NCI-H2196 treated with DMSO at 0.1 percent for 48 hours (cell line): ENCODE measurements around the gene SAMD4A.

Experiments
- DNase-seq: peaks from one replicate; lab custom pipeline; 2025; ENCODE audit not compliant: unreplicated experiment; lab: John Stamatoyannopoulos, UW

SAMD4A gene

DNA sequence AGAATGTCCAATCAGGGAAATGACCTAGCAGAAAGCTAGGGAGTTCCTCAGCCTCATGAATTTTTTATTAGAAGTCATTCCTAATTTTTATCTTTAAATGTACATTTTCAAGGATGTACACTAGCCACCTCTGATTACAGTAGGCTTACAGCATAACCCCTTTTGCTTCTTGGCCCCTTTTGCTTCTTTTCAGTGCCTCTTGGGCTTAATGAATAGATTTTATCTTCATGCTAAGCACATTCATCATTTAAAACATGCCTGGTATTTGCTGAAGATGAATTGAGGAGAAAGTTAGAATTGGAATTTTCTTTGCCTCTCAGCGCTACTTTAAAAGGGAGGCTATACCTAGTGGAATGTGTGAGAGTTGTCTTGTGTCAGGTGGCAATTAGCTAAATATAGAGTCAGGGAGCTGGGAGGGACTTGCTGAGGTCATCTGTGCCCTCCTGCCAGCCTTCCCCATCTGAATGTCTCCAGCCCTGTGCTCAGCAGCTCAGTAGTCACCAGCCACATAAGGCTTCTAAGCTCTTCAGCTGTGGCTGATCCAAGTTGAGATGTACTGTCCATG is 132.1 kb downstream of the SAMD4A start:
- DNase-seq = no peak

DNA sequence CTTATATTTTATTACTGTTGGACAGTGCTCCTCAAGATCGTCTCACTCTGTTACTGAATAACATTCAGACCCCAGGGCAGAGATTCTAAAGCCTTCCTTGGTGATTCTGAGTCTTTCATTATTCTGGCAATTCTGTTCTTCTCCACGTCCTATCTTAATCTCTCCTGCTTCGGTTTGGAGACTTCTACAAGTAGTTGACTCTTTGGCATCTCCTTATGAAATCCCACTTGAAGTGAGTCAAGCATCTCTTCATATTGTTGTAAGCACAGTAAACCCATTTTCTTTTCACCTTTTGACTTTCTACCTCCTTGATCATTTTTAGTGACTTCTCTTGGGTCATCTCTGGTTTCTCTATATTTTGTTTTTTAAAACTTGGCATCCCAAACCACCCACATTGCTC is 132.8 kb downstream of the SAMD4A start:
- no peak for DNase-seq

DNA sequence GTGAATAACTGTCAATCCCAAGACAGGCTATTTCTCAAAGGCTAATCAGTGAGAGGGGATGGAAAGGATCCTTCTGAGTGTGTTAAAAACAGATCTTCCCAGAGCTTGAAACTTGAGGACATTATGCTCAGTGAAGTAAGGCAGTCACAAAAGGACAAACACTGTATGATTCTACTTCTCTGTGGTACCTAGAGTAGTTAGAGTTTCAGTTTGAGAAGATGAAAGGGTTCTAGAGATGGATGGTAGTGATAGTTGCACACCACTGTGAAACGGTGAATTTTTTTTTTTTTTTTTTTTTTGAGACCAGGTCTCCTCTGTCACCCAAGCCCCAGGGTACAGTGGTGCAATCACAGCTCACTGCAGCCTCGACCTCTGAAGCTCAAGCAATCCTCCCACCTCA is 133.8 kb downstream of the SAMD4A start:
- DNase-seq = no peak

DNA sequence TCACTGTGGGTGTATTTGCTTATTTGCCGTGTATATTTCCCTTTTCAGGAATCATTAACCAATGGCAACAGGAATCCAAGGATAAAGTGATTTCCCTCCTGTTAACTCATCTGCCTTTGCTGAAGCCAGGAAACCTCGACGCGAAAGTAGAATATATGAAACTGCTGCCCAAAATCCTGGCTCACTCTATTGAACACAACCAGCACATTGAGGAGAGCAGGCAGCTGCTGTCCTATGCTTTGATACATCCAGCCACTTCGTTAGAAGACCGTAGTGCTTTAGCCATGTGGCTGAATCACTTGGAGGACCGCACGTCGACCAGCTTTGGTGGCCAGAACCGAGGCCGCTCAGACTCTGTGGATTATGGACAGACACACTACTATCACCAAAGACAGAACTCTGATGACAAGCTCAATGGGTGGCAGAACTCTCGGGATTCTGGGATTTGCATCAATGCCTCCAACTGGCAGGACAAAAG is 135.1 kb downstream of the SAMD4A start:
- DNase-seq = no peak

DNA sequence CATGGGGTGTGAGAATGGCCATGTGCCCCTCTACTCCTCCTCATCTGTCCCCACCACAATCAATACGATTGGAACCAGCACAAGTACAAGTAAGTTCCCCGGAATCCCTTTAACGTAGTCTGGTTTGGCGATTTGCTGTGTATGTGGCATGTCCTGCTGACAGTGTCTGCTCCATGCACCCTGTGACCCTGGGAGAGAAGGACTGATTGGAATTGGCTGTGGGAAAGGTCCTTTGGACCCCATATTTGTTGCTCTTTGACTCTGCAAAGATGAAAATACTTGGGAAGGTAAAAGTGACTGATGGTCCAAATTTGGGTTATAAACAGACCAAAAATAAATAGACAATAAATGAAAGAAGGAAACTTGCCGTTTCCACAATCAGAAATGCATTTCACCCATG is 135.6 kb downstream of the SAMD4A start:
- DNase-seq = no peak

DNA sequence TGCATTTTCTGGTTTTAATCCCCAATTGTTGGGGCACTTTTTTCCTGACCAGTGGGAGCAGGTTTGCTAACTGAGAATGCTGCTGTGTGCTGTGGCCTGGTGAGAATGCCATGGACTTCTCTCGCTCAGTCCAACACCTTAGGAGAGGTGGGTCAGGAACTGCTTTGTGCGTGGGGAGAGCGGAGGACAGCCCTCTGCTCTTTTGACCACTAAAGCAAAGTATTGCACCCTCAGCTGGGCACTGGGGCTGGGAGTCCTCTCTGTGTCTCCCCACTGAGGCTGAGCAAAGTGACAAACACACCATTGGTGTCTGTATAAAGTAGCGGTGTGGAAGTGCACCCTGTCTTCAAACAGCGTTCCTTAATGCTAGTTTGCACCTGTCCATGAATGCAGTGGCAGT is 136.2 kb downstream of the SAMD4A start:
- DNase-seq = no peak

DNA sequence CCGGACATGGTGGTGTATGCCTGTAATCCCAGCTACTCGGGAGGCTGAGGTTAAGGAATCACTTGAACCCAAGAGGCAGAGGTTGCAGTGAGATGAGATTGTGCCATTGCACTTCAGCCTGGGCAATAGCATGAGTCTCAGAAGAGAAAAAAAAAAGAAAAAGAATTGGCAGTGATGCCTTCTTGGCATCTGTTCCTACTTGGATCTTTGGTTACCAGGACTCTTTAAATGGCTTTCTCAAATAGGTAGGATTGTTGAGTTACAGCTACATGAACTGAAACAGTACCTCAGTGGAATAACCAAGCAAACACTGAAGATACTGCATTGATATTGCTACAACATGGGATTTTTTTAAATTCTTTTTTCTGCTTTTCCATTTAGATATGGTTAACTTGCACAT is 136.8 kb downstream of the SAMD4A start:
- no peak for DNase-seq

DNA sequence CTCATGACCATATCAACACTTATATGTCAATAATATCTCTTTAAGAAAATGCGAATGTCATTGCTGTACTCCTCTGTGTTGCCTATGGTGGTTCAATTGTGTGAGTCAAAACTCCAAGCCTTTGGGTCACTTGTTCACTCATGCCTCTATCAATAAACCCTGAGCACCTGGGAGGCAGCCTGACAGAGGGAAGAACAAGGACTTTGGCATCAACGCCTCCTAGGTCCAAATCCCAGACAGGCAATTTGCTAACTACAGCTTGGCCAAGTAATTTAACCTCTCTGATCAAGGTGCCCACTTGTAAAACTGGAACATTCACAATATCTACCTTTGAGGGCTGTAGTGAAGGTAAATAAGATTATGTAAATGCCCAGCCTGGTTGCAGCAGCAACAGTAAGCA is 137.8 kb downstream of the SAMD4A start:
- no peak for DNase-seq

DNA sequence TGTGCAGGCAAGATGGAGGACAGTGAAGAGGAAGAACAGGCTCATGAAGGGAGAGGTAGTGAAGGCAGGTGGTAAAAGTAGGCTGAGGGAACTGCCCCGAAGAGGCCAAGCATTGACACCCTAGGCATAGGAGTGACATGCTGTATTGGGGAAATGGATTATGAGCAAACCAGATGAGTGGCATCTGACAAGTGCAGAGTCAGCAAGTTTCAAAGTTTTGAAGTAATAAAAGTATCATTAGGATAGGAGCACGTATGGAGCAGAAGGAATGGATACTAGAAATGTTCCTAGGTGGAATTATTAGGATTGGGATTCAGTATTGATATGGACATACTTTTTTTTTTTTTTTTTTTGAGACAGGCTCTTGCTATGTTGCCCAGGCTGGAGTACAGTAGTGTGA is 139.8 kb downstream of the SAMD4A start:
- no peak for DNase-seq

DNA sequence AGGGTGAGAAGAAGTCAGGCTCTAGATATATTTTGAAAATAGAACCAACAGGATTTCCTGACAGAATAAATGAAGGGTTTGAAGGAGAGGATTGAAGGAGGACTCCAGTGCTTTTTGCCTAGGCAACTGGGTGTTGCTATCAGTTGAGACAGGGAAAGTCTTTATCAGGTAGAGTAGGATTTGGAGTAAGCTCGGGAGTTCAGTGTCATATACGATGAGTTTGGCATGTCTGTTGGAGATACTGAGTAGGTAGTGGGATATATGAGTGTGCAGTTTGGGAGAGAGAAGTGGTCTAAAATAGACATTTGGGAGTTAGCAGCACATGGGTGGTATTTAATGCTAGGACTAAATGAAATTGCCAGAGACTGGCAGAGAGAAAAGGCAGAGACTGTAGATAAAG is 141.2 kb downstream of the SAMD4A start:
- no peak for DNase-seq

DNA sequence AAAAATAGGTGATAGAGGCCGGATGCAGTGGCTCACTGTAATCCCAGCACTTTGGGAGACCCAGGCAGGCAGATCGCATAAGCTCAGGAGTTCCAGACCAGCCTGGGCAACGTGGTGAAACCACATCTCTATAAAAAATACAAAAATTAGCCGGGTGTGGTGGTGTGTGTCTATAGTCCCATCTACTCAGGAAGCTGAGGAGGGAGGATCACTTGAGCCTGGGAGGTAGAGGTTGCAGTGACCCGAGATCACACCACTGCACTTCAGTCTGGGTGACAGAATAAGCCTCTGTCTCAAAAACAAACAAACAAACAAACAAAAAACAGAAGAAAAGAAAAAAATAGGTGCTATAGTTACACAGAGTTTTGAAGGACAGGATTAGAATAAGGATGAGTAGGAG is 142.1 kb downstream of the SAMD4A start:
- DNase-seq = no peak

DNA sequence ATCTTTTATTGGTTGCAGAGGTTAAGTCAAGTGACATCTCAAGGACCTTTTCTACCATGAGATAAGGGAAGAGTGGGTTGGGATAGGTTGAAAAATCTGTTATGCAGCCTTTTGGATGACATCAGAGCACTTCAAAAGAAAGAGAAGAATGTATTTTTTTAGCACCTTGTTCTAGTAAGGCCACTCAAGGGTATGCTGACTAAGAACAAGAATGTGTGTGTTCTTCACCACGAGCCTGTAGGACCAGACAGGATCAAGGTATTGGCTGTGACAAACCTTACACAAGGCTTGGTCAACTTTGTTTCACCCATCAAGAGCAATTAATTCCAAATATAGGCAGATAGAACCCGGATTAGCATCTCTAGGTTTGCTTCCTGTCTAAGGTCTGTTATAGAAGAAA is 142.5 kb downstream of the SAMD4A start:
- no peak for DNase-seq

DNA sequence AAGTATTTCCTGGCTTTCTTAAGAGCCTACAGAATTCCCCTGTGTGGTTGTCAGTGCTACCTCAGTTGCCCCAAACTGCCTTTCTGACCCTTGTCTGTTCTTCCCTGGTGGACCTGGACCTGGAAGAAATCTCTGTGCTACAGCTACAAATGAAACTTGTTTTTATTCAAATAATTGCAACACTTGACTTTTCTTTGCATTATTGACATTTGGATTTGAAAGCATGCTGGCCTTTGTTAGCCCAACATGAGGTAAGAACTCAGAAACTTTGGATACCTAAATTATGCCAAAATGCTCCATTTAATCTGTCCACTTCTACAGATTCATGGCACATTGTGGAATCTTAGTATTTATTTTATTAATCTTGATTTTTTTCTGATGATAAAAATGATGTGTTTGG is 142.9 kb downstream of the SAMD4A start:
- DNase-seq = no peak

DNA sequence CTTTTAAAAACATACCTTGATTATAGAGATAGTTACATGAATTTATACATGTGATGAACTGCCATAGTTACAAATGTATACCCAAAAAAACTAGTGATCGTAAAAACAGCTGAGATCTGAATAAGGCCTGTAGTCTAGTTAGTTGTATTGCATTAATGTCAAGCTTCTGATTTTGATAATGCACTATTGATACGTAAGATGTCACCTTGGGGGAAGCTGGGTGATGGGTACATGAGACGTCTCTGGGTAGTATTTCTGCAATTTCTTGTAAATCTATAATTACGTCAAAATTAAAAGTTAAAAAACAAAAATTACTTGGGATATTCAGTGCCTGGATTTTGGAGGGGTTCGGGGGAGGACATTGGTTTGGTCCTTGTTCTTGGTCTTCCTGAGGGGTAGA is 144.4 kb downstream of the SAMD4A start:
- no peak for DNase-seq

DNA sequence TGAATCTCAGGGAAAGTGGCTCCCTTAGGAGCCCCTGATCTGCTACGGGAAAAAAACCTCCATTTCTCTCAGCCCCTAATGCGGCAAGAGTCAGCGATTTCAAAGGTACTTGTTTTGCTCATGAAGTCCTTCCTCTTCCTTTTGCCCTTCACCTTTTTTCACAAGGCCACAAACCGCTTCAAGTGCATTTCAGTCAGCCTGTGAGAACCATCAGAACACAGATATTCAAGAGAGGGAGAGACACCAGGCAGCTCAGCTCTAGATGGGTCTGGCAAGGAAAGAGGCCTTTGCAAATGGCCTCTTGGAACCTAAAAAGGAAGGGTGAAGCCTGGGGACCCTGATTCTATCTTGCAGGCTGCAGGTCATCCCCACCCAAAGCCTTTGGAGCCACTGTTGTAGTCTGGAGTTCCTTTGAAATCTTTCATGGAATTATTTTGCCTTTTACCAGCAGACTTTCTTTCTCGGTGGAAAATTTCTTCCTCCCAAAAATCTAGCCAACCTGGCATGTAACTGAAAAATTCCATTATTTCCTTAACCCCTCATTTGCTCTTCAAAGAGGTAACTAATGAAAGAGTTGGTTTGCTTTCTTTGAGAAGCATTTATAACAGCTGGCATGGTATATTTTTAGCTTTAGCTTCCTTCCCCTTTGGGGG is 145.0 kb downstream of the SAMD4A start:
- DNase-seq = no peak

DNA sequence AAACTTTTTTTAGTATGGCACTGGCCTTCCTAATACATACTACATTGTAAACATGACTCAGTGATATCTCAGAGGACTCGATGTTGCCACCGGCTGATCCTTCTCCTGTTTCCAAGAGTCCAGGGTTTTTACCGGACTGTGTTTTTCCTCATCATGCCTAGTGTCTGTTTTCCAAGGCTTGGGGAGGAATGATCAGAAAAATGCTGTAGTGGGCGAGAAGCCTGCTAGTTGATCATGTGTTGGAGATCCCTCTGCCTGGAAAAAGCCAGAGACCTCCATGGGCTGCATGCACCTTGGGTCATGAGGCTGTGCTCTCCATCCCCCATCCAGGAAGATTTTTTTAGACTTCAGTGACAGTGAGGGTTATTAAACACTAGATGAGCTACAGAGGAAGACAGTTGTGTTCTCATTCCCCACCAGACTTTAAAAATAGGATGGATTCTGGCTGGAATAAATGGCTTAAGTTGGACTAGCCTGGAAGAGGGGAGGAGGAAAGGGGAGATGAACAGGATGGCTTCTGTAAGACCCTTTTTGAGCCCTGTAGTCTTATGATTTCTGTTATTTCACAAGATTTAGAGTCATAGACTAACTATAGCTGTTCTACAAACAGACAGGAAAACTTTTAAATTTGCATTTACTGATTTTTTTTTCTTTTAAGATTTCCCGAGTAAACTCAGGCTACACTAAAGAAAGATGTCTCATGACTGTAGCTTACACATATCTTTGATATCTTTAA is 145.7 kb downstream of the SAMD4A start:
- no peak for DNase-seq

DNA sequence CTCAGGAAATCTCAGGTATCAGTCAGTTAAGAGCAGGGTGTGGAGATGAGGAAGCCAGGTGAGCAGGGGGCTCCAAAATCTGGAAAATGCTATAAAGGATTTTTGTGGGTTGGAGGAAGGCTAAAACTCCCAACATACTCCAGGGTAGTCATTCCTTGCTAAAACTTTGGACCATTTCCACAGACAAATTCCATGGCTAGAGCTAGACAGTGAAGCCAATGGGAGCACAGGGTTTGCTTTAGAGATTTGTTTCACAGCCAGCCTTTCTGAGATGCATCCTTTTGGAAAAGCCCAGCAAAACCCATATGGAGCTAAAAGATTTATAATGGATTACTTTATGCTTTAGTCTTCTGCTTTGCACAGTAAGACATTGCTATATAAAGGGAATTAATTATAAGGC is 146.5 kb downstream of the SAMD4A start:
- DNase-seq = no peak

DNA sequence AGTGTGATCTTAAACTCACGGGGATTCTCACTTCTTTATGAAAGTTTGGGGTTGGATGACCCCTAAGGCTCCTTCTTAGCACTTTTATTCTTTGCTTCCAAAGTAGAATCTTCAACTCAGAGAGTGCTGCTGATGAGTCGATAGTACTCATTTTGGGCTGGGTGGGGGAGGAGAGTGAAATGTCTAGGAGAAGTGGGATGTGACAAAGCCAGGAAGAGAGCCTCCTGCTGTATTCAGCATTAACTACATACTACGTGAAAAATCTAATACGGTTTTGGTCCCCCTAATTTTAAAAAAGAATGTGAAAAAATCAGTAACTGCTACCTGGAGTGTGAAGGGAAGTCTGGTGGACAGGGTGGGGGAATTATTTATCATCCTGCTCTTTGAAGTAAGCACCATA is 148.3 kb downstream of the SAMD4A start:
- no peak for DNase-seq

DNA sequence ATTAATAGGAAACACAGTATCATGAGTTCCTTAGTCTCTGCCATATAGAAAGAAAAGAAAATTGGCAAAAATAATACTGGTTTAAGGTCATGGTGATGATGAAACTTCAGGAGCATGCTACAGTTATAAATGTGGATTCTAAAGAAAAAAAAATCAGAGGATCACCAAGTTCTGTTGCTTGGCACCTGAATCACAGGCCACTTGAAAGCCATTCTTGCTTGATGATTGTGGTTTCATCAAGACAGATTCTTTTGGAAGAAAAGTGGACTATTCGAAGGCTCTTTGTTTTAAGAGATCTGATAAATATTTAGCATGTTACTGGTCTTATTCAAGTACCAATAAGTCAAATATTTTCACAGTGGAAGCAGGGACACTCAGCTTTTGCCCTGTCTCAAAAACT is 148.9 kb downstream of the SAMD4A start:
- no peak for DNase-seq

DNA sequence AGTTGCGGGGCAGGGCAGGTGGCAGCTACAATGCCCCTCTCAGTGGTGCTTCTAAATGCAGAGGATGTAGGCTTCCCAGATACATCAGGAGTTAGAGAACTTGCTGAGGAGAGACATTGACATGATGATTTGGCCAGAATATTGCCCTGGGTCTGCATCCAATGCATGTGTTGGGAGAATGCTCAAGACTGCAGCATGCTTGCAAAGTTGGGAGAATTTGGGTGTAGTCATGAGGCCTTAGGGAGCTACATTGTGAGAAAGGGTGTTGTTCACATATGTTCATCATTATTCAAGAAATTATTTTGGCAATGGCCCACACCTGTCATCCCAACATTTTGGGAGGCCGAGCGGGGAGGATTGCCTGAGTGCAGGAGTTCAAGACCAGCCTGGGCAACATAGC is 149.9 kb downstream of the SAMD4A start:
- no peak for DNase-seq

DNA sequence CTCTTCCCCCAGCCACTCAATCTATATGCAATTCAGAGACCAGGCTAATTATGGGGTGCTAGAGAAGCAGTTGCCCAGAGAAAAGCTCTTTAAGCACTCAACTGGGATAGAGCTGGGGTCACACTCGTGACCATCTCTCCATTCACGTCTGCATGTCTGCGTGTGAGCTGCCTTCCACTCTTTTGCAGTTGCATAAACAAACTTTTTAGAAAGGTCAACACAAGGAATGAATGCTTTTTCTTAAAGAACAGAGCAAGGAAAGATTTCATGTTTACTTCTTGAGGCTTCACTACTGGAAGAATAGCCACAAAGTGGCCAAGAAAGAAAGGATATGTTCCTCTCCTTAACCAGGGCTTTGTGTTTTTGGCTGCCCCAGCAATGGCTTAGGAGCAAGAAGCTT is 151.1 kb downstream of the SAMD4A start:
- no peak for DNase-seq

DNA sequence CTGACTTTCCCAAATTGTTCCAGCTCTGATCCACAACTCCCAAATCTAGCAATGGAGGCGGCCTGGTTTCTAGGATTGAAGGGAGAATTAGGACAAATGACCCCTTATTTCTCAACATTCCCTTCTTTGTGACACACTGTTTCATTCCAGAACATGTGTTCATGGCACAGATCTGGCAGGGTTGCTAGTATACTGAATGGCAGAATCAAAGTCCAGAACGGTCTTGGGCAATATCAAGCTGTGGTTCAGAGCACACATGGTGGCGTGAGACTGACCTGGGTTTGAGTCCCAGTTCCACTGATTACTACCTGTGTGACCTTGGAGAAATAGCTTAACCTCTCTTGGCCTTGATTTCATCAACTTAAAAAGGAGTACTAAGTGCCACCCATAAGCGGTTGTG is 152.5 kb downstream of the SAMD4A start:
- no peak for DNase-seq
